HCT116 (cell line): ENCODE results near the gene KRT15. TPM values are rescaled to one million over a fixed set of nuclear protein-coding genes. Genes with fewer than 3 reads are reported as not detected.

Experiments used
- ATAC-seq: fragments of 200-7000 bp; cut with Tn5 transposase; 2 replicates; pipeline ENCODE4 v1.9.1; 2020; ENCODE audit warnings: mild to moderate bottlenecking, moderate library complexity
- BruUV-seq: library from RNA; stranded (reverse); fragments of 400-500 nt; replicated peaks from 2 replicates; lab custom pipeline; 2021; lab: Mats Ljungman, UMichigan
- CTCF ChIA-PET: fragments of 300-600 bp; sonication (Branson Sonifier 250); formaldehyde crosslinking; loops from one replicate; lab custom pipeline; 2021; ENCODE audit warnings: antibody characterized with exemption; lab: Charles Lee
- POLR2A ChIA-PET: fragments of 300-600, 350-600 bp; sonication (Branson Sonifier 250); formaldehyde crosslinking; loops from one replicate; lab custom pipeline; 2021; ENCODE audit warnings: antibody characterized with exemption; lab: Charles Lee
- RAD21 ChIA-PET, 2 experiments: fragments of 300-600 bp; sonication (Branson Sonifier 250); formaldehyde crosslinking; loops; one replicate each; lab custom pipeline; 2023; ENCODE audit warnings: low total read pairs in 2 of 2; ENCODE audit not compliant: uncharacterized antibody in 2 of 2, unreplicated experiment in 2 of 2, low non-redundant PET in 1 of 2; lab: Charles Lee
- DNase-seq: peaks from one replicate; pipeline ENCODE4 v3.0.0-alpha.2; 2010; ENCODE audit warnings: low read depth, low spot score
- H2AFZ ChIP-seq: fragments of 200-600 bp; shearing (Covaris generic), sonication (generic); 2 replicates; pipeline ENCODE4 v1.6.1; 2017; ENCODE audit warnings: low read depth, mixed run types, mixed read lengths, antibody characterized with exemption, low read length; ENCODE audit not compliant: poor library complexity, severe bottlenecking
- H3K27ac ChIP-seq: 2 replicates; pipeline ENCODE4 v1.5.1; 2012; ENCODE audit warnings: low read depth, low read length
- H3K27me3 ChIP-seq: fragments of 200-600 bp; sonication (generic); 2 replicates; pipeline ENCODE4 v1.6.1; 2016; ENCODE audit warnings: mixed run types, low read length, mixed read lengths; ENCODE audit not compliant: insufficient read depth
- H3K36me3 ChIP-seq, 2 experiments: fragments of 200-500 bp in 1 of 2; fragments of 200-600 bp in 1 of 2; sonication (Bioruptor generic) in 1 of 2; sonication (generic) in 1 of 2; 2 replicates each; pipeline versions ENCODE4 v1.5.1 to v1.6.1; 2014 to 2016; ENCODE audit warnings: low read length in 2 of 2, inconsistent platforms in 1 of 2, mixed read lengths in 1 of 2, mixed run types in 1 of 2; ENCODE audit not compliant: insufficient read depth in 2 of 2, control insufficient read depth in 1 of 2
- H3K4me1 ChIP-seq, 2 experiments: fragments of 200-600 bp in 1 of 2; sonication (generic) in 1 of 2; 2 replicates each; pipeline versions ENCODE4 v1.5.1 to v1.6.1; 2012 to 2017; ENCODE audit warnings: low read length in 2 of 2, inconsistent platforms in 1 of 2, mild to moderate bottlenecking in 1 of 2, mixed read lengths in 1 of 2, mixed run types in 1 of 2, moderate library complexity in 1 of 2; ENCODE audit not compliant: insufficient read depth in 2 of 2, control insufficient read depth in 1 of 2
- H3K4me2 ChIP-seq: fragments of 200-600 bp; sonication (generic); 2 replicates; pipeline ENCODE4 v1.6.1; 2017; ENCODE audit warnings: mixed run types, low read length, mixed read lengths
- H3K4me3 ChIP-seq, 2 experiments: fragments of 200-600 bp in 1 of 2; sonication (generic) in 1 of 2; replicated peaks in 1 of 2; 2 replicates each; pipeline ENCODE4 v1.5.1; 2011 to 2016; ENCODE audit warnings: low read length in 2 of 2, control low read depth in 1 of 2, low read depth in 1 of 2, mild to moderate bottlenecking in 1 of 2, mixed read lengths in 1 of 2, mixed run types in 1 of 2
- H3K79me2 ChIP-seq: fragments of 200-600 bp; sonication (generic); 2 replicates; pipeline ENCODE4 v1.6.1; 2017; ENCODE audit warnings: mild to moderate bottlenecking, mixed run types, low read length, moderate library complexity, mixed read lengths; ENCODE audit not compliant: insufficient read depth
- H3K9ac ChIP-seq: fragments of 200-600 bp; sonication (generic); 2 replicates; pipeline ENCODE4 v1.6.1; 2016; ENCODE audit warnings: low read length, mixed read lengths
- H3K9me2 ChIP-seq: fragments of 200-600 bp; sonication (generic), shearing (Covaris generic); 2 replicates; pipeline ENCODE4 v1.6.1; 2017; ENCODE audit warnings: mixed run types, mild to moderate bottlenecking, moderate library complexity; ENCODE audit not compliant: insufficient read depth
- H3K9me3 ChIP-seq, 2 experiments: fragments of 200-500 bp in 1 of 2; fragments of 200-600 bp in 1 of 2; sonication (Bioruptor generic) in 1 of 2; sonication (generic) in 1 of 2; 2 replicates each; pipeline ENCODE4 v1.6.1; 2014 to 2017; ENCODE audit warnings: low read length in 2 of 2, mixed read lengths in 2 of 2, inconsistent platforms in 1 of 2, low read depth in 1 of 2, mild to moderate bottlenecking in 1 of 2, mixed run types in 1 of 2, moderate library complexity in 1 of 2; ENCODE audit not compliant: control insufficient read depth in 1 of 2, insufficient read depth in 1 of 2
- H4K20me1 ChIP-seq: fragments of 200-600 bp; sonication (generic), shearing (Covaris generic); 2 replicates; pipeline ENCODE4 v1.6.1; 2017; ENCODE audit warnings: mixed run types, mild to moderate bottlenecking, moderate library complexity; ENCODE audit not compliant: insufficient read depth
- EZH2 ChIP-seq: fragments of 200-600 bp; sonication (generic); IDR thresholded peaks from 2 replicates; pipeline ENCODE4 v1.6.1; 2017; ENCODE audit warnings: antibody characterized with exemption, mixed run types
- EZH2phosphoT487 ChIP-seq: fragments of 200-600 bp; IDR thresholded peaks from 2 replicates; pipeline ENCODE4 v1.6.1; 2018; ENCODE audit warnings: antibody characterized with exemption, borderline replicate concordance
- FOSL1 ChIP-seq: IDR thresholded peaks from 2 replicates; pipeline ENCODE4 v1.6.1; 2012; ENCODE audit warnings: low read depth
- POLR2A ChIP-seq: IDR thresholded peaks from 2 replicates; pipeline ENCODE4 v1.7.0; 2011; ENCODE audit warnings: borderline replicate concordance; ENCODE audit not compliant: insufficient read depth, insufficient read length; ENCODE audit errors: extremely low read depth
- SIN3A ChIP-seq: IDR thresholded peaks from 2 replicates; pipeline ENCODE4 v1.6.1; 2012; ENCODE audit warnings: low read depth
- SP1 ChIP-seq: IDR thresholded peaks from 2 replicates; pipeline ENCODE4 v1.6.1; 2012; ENCODE audit warnings: low read depth
- YY1 ChIP-seq: IDR thresholded peaks from 2 replicates; pipeline ENCODE4 v1.6.1; 2011; ENCODE audit warnings: low read length, low read depth, moderate library complexity, mild to moderate bottlenecking; ENCODE audit not compliant: insufficient replicate concordance; ENCODE audit errors: extremely low read depth
- intact Hi-C: fragments of 100-400 bp; cut with micrococcal nuclease; formaldehyde crosslinking; loops from 2 replicates; pipeline ENCODE4 v1.10.0; 2022
- total RNA-seq: library from RNA; stranded (reverse); gene quantifications from one replicate; pipeline ENCODE4 v1.2.1, GENCODE V29; 2021; ENCODE audit not compliant: unreplicated experiment
- TF ChIP-seq, protein P1 (sequence below): IDR thresholded peaks from 2 replicates; pipeline ENCODE4 v1.6.1; 2011; ENCODE audit warnings: mild to moderate bottlenecking, low read length, moderate library complexity; ENCODE audit not compliant: insufficient replicate concordance; ENCODE audit errors: extremely low read depth

Gene KRT15
- total RNA-seq, 1 experiment from 2014 or later = 37.1 TPM

DNA sequence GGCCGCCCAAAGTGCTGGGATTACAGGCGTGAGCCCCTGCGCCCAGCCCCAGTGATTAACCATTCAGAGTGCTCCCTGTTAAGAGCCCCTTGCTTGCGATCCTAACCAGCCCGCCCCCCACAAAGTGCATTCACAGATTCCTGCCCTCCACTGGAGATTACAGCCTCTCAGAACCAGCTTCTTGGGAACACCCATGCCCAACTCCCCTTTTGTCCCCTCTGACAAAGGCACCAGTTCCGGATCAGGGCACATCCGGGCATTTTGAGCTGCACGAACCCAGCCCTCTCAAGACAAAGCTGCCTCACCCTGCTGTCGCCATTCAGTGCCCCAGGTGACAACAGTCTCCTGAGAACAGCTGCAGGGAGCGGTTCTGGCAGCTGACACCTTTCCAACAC is 10.3 kb upstream of the KRT15 start:
- Histone ChIP-seq H4K20me1 (no peaks in the 10 kb centered on the region; the same call in 1 of the 2 replicates), H3K27me3 (no peaks in the 10 kb centered on the region), H3K27ac (peak overlapping the region; percentile 99), H3K9me3 (no peaks in the 10 kb centered on the region), H3K9me2 (no peaks in the 10 kb centered on the region), H3K36me3 (peaks cover 3 to 22% of the 10 kb centered on the region in 2 experiments; a peak in 3 of 4 replicates), H3K9ac (peak overlapping the region; percentile 99), H3K4me2 (peak overlapping the region; percentile 95), H3K4me3 (peak overlapping the region in 1 of 2 experiments; percentile 95; a peak in 3 of 4 replicates), H2AFZ (no peak overlapping the region), H3K79me2 (peaks cover 43% of the 10 kb centered on the region), H3K4me1 (peaks cover 49 to 79% of the 10 kb centered on the region in 2 experiments)
- ATAC-seq (no peak), DNase-seq (no peak)
- ChIA-PET POLR2A (interaction anchor here (0.6 to 12.9 kb wide), 15 partner anchors 8 to 674 kb away, joined by 3 to 148 read pairs (median 6); partner anchors contain the start of genes EIF1 and KRT15), RAD21 (interaction anchor here (1.3 to 2.0 kb wide), 2 partner anchors 19 to 20 kb away, joined by 3 to 8 read pairs; no protein-coding TSS in a partner anchor), CTCF (interaction anchor here (2.9 to 4.2 kb wide), 3 partner anchors 20 to 134 kb away, joined by 14 to 45 read pairs (median 15); no protein-coding TSS in a partner anchor)
- intact Hi-C loops = loop anchor here (2.0 kb wide), 1 partner anchor 620 kb away; no protein-coding TSS in a partner anchor
- TF ChIP-seq EZH2phosphoT487 (no peak), FOSL1 (no peak), EZH2 (no peak), YY1 (no peak), SIN3A (no peak), SP1 (no peak), POLR2A (no peak)
- TF ChIP-seq, protein P1, sequence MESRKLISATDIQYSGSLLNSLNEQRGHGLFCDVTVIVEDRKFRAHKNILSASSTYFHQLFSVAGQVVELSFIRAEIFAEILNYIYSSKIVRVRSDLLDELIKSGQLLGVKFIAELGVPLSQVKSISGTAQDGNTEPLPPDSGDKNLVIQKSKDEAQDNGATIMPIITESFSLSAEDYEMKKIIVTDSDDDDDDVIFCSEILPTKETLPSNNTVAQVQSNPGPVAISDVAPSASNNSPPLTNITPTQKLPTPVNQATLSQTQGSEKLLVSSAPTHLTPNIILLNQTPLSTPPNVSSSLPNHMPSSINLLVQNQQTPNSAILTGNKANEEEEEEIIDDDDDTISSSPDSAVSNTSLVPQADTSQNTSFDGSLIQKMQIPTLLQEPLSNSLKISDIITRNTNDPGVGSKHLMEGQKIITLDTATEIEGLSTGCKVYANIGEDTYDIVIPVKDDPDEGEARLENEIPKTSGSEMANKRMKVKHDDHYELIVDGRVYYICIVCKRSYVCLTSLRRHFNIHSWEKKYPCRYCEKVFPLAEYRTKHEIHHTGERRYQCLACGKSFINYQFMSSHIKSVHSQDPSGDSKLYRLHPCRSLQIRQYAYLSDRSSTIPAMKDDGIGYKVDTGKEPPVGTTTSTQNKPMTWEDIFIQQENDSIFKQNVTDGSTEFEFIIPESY = no peak
- no TSS peak for BruUV-seq
